Keratinocyte (primary cell): Measurements from ENCODE around the gene SMG6.

ENCODE experiments used
- EZH2 ChIP-seq: IDR thresholded peaks from one replicate; pipeline ENCODE4 v1.6.1; 2012; ENCODE audit warnings: inconsistent platforms, mild to moderate bottlenecking, low read length, moderate library complexity
- TF ChIP-seq, protein P1 (sequence below), 3 experiments: IDR thresholded peaks in 1 of 3; conservative IDR thresholded peaks in 1 of 3; optimal IDR thresholded peaks in 1 of 3; 2 replicates in 2 of 3; 3 replicates in 1 of 3; pipeline versions ENCODE3 to v1.5.1; 2011; ENCODE audit warnings: low read length in 3 of 3, mild to moderate bottlenecking in 3 of 3, moderate library complexity in 2 of 3, control low read depth in 1 of 3, inconsistent platforms in 1 of 3; ENCODE audit not compliant: insufficient read depth in 2 of 3; ENCODE audit errors: extremely low read depth in 1 of 3

DNA sequence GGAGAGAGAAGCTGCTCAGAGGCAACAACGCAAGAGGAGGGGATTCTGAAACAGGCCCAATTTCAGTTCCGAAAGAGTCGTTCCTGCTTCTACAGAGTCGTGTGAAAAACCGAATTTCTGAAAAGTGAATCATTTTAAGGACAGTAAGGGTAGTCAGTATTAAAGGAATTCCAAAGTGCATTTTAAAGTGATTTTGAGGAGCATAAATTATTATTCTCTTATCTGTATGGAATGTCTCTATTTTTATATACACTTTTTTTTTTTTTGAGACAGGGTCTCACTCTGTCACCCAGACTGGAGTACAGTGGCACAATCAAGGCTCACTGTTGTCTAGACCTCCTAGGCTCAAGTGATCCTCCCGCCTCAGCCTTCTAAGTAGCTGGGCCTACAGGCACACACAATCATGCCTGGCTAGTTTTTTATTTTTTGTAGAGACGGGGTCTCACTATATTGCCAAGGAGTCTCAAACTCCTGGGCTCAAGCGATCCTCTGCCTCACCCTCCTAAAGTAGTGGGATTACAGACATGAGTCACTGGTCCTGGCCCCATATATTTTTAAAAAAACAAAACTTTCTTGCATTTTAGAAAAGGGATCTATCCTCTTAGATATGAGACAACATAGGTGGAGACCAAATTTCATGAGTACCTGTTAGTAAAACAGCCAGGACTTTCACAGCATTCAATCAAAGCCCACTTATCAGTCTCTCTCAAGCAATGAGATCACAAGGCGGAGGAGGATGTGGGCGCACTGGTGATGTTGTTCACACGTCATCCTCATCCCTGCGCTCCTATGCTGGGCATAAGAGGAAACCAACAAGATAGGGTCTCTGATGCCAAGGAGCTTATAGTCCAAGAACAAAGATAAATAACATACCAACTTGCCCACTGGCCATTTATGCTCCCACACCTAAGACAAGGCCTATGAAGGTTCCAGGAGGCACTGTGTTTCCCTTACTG lies 53.2 kb downstream of the SMG6 start:
- TF ChIP-seq, protein P1, sequence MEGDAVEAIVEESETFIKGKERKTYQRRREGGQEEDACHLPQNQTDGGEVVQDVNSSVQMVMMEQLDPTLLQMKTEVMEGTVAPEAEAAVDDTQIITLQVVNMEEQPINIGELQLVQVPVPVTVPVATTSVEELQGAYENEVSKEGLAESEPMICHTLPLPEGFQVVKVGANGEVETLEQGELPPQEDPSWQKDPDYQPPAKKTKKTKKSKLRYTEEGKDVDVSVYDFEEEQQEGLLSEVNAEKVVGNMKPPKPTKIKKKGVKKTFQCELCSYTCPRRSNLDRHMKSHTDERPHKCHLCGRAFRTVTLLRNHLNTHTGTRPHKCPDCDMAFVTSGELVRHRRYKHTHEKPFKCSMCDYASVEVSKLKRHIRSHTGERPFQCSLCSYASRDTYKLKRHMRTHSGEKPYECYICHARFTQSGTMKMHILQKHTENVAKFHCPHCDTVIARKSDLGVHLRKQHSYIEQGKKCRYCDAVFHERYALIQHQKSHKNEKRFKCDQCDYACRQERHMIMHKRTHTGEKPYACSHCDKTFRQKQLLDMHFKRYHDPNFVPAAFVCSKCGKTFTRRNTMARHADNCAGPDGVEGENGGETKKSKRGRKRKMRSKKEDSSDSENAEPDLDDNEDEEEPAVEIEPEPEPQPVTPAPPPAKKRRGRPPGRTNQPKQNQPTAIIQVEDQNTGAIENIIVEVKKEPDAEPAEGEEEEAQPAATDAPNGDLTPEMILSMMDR (optimal IDR thresholded peaks at IDR 0.05 in 1 of 3, IDR thresholded peaks at IDR 0.05 in 1 of 3, conservative IDR thresholded peaks at IDR 0.05 in 1 of 3; ENCODE audit: extremely low read depth in 1 of 3, insufficient read depth in 2 of 3, low read length in 3 of 3) = no peak
- no peak for TF ChIP-seq EZH2
